GM23338 (cell line): ENCODE results near the gene IQCM.

Experiments used
- EZH2 ChIP-seq: fragments of 200-600 bp; sonication (generic); IDR thresholded peaks from one replicate; pipeline ENCODE4 v1.8.0; 2017; ENCODE audit warnings: antibody characterized with exemption, mild to moderate bottlenecking, low read depth; ENCODE audit not compliant: unreplicated experiment
- TF ChIP-seq, protein P1 (sequence below), 2 experiments: fragments of 200-600 bp in 1 of 2; sonication (generic) in 1 of 2; conservative IDR thresholded peaks; 2 replicates each; pipeline versions ENCODE4 v1.5.1 to v1.6.1; 2016 to 2017; ENCODE audit warnings: antibody characterized with exemption in 2 of 2, low read depth in 2 of 2, mild to moderate bottlenecking in 2 of 2, moderate library complexity in 1 of 2

GRCh38 chr4:149343614-149344013 lies 472.0 kb downstream of the IQCM start:
- TF ChIP-seq EZH2: no peak
- TF ChIP-seq, protein P1, sequence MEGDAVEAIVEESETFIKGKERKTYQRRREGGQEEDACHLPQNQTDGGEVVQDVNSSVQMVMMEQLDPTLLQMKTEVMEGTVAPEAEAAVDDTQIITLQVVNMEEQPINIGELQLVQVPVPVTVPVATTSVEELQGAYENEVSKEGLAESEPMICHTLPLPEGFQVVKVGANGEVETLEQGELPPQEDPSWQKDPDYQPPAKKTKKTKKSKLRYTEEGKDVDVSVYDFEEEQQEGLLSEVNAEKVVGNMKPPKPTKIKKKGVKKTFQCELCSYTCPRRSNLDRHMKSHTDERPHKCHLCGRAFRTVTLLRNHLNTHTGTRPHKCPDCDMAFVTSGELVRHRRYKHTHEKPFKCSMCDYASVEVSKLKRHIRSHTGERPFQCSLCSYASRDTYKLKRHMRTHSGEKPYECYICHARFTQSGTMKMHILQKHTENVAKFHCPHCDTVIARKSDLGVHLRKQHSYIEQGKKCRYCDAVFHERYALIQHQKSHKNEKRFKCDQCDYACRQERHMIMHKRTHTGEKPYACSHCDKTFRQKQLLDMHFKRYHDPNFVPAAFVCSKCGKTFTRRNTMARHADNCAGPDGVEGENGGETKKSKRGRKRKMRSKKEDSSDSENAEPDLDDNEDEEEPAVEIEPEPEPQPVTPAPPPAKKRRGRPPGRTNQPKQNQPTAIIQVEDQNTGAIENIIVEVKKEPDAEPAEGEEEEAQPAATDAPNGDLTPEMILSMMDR (conservative IDR thresholded peaks at IDR 0.05; ENCODE audit: low read depth in 2 of 2): no peak
